Tongue (tissue), 3 donors: ENCODE data around the gene TAF1D. TPM values are rescaled to one million over a fixed set of nuclear protein-coding genes. Genes with fewer than 3 reads are reported as not detected.
A peak's percentile ranks its signal among the peaks of the same experiment; 100 is the strongest.

Experiments used
- DNase-seq: peaks from one replicate; pipeline ENCODE4 v3.0.0-alpha.2; 2015
- small RNA-seq: library from RNA; depleted of rRNA; stranded (forward); fragments of <200 nt; gene quantifications from one replicate; pipeline ENCODE3, GENCODE V24; 2014; ENCODE audit warnings: low replicate concordance
- total RNA-seq: library from RNA; depleted of rRNA; stranded (reverse); fragments of >200 nt; gene quantifications from one replicate; pipeline ENCODE4 v1.2.3, GENCODE V29; 2014

Gene TAF1D
- total RNA-seq, 1 donor from 2014 or later: 171 TPM

GRCh38 chr11:93719310-93719709 is 22.0 kb downstream of the TAF1D start:
- DNase-seq: no peak

DNA sequence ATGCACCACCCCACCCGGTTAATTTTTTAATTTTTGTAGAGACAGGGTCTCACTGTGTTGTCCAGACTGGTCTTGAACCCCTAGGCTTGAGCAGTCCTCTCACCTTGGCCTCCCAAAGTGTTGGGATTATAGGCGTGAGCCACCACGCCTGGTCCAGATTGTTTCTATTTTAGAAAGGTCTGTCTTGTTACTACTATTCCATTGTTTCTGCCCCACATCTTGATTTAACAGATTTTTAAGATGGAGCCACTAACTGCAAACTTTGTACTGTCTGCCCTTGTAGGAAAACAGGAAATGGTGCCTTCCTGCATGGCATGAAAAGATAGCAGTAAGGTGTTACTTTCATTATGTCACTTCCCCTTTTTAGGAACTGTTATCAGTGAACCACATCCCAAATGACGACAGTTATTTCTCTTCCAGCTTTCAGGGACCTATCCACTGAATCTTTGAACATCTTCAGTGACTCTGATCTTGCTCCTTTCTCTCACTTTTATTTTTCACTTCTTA is 23.2 kb downstream of the TAF1D start:
- no peak for DNase-seq

- DNase-seq: no peak
These were observed 23.8 kb downstream of the TAF1D start for GRCh38 chr11:93717501-93717900.

- no peak for DNase-seq
These were observed 25.4 kb downstream of the TAF1D start for GRCh38 chr11:93715797-93716396.

GRCh38 chr11:93712678-93713077 is 28.6 kb downstream of the TAF1D start:
- no peak for DNase-seq

DNA sequence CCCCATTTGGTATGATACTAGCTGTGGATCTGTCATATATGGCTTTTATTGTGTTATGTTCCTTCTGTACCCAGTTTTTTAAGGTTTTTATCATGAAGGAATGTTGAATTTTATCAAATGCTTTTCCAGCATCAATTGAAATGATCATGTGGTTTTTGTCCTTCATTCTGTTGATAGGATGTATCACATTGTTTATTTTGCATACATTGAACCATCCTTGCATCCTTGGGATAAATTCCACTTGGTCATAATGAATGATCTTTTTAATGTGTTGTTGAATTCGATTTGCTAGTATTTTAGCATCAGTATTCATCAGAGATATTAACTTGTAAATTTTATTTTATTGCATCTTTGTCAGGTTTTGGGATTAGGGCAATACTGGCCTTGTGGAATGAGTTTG is 31.1 kb downstream of the TAF1D start:
- DNase-seq: no peak

GRCh38 chr11:93704237-93704636 is 37.1 kb downstream of the TAF1D start:
- DNase-seq: no peak

GRCh38 chr11:93700830-93701229 is 40.5 kb downstream of the TAF1D start:
- no peak for DNase-seq

GRCh38 chr11:93697611-93698010 is 43.7 kb downstream of the TAF1D start:
- no peak for DNase-seq

DNA sequence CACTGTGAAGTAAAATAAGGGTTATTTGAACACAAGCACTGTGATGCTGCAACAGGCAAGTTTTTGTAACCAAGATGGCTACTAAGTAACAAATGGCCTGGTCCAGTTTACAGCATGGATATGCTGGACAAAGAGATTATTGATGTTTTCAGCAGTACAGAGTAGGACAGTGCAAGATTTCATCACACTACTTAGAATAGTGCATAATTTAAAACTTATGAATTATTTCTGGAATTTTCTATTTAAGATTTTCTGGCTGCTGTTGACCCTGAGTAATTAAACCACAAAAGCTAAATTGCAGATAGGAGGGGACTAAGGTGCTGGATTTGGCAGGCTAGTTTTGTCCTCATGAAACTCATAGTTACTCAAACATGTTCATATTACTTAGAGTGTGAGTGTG is 46.7 kb downstream of the TAF1D start:
- DNase-seq: no peak

DNA sequence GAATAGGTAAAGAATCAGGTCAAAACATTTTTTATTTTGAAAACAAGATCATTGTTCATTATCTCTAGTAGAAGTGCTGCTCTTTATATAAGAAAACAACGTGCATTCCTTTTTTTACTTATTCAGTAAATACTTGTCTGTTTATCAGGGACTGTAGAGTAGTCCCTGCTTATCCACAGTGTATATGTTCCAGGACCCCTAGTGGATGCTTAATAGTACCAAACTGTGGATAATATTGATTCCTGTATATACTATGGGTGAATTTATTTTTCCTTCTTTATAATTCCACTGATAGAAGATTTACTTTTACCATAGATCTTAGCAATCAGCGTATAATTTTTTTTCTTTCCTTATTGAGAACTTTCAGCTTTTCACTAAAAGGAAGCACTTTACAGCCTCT is 47.2 kb downstream of the TAF1D start:
- DNase-seq: no peak

DNA sequence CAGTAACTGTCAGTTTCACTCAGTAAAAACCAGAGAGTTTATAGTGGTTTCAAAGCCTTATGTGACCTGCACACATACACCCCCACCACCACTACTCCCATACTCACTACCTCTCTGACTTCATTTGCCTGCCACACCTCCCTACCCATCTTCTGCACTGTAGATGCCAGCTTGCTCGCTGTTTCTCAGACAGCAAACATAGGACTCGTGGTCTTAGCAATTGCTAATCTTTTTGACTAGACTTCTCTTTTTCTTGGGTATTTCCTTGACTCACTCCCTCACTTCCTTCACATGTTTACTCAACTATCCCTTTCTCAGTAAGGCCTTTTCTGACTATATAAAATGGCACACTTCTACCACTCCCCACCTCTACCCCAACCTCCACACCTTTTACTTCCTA is 52.1 kb downstream of the TAF1D start:
- DNase-seq: no peak

DNA sequence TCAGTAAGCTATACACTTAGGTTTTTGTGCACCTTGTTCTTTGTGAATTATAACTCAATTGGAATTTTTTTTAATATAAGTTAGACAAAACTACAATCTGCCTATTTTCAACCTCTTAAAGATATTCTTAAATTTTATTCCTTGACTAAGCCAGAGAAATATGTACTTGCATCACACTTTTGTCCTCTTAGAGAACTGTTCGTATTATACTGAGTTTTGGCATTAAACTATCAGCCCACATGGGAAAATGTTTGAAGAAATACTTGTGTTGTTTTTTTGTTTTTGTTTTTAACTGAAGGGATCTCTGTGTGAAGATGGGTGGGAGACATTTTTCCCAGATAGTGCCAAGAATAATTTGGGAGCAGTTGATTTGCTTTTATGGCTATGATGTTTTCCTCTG is 54.5 kb downstream of the TAF1D start:
- DNase-seq: no peak

GRCh38 chr11:93686226-93686625 is 55.1 kb downstream of the TAF1D start:
- no peak for DNase-seq

Small RNAs within 50 kb of the gene (small RNA-seq; reads per million reads assigned to genes)
- gene RF00019: not detected
- gene RF00493: 51.0 reads per million, percentile 96 among the genes with 10 or more reads in this experiment
- gene SCARNA9: not detected
- not detected for gene SNORA1
- not detected for gene SNORA18
- not detected for gene SNORA25
- not detected for gene SNORA32
- gene SNORA40: not detected
- not detected for gene SNORA8
- gene SNORD5: not detected
- 332 reads per million, percentile 98 among the genes with 10 or more reads in this experiment for gene SNORD6

Other genes starting within 250 kb of the TAF1D start
- 19.6 TPM for gene SMCO4, start 198.1 kb downstream of the TAF1D start, total RNA-seq
- gene CEP295, start 79.8 kb downstream of the TAF1D start, total RNA-seq: 28.7 TPM
- gene C11orf54, start 177 bp upstream of the TAF1D start, total RNA-seq: 48.0 TPM
- gene MED17, start 42.8 kb upstream of the TAF1D start, total RNA-seq: 38.5 TPM
- gene VSTM5, start 109.1 kb upstream of the TAF1D start, total RNA-seq: 1.6 TPM